Caco-2 (cell line): ENCODE measurements around the gene PRAMEF5. TPM values are rescaled to one million over a fixed set of nuclear protein-coding genes. Genes with fewer than 3 reads are reported as not detected.
"Not testable (repeated sequence)": the region's sequence is repeated elsewhere in the genome, so short reads cannot be mapped to it uniquely, and the experiment has no call there.

ENCODE experiments used
- BruUV-seq: library from RNA; stranded (reverse); fragments of 400-500 nt; replicated peaks from 2 replicates; lab custom pipeline; 2021; lab: Mats Ljungman, UMichigan
- CTCF ChIA-PET: fragments of 300-600 bp; sonication (Branson Sonifier 250); formaldehyde crosslinking; loops from one replicate; lab custom pipeline; 2022; ENCODE audit warnings: antibody characterized with exemption; lab: Charles Lee
- POLR2A ChIA-PET: fragments of 300-600 bp; sonication (Branson Sonifier 250); formaldehyde crosslinking; loops from one replicate; lab custom pipeline; 2022; ENCODE audit warnings: antibody characterized with exemption; lab: Charles Lee
- DNase-seq, 2 experiments: peaks; one replicate each; pipeline versions ENCODE4 v3.0.0 to v3.0.0-alpha.2; 2020 to 2022
- H3K27me3 ChIP-seq: replicated peaks from 2 replicates; pipeline ENCODE4 v1.6.0; 2011; ENCODE audit warnings: low read length; ENCODE audit not compliant: control insufficient read depth, insufficient read depth
- H3K36me3 ChIP-seq: 2 replicates; pipeline ENCODE4 v1.5.1; 2011; ENCODE audit warnings: low read length; ENCODE audit not compliant: control insufficient read depth, insufficient read depth
- H3K4me1 ChIP-seq: fragments of 250-450 bp; sonication (Bioruptor Pico); 2 replicates; pipeline ENCODE4 v1.5.1; 2020; ENCODE audit warnings: mild to moderate bottlenecking
- H3K4me3 ChIP-seq: 2 replicates; pipeline ENCODE4 v1.5.1; 2011; ENCODE audit warnings: low read depth, mild to moderate bottlenecking, control low read depth, low read length
- H3K9me3 ChIP-seq: fragments of 250-450 bp; sonication (Bioruptor Pico); 2 replicates; pipeline ENCODE4 v1.5.1; 2020; ENCODE audit warnings: mild to moderate bottlenecking, moderate library complexity
- H3K27ac Mint-ChIP-seq: one replicate; pipeline ENCODE4 v1.8.0; 2022; ENCODE audit warnings: mixed read lengths; ENCODE audit not compliant: unreplicated experiment
- H3K27me3 Mint-ChIP-seq: one replicate; pipeline ENCODE4 v1.8.0; 2022; ENCODE audit warnings: mixed read lengths; ENCODE audit not compliant: insufficient read depth, unreplicated experiment
- H3K36me3 Mint-ChIP-seq: one replicate; pipeline ENCODE4 v1.8.0; 2022; ENCODE audit warnings: mild to moderate bottlenecking, mixed read lengths; ENCODE audit not compliant: insufficient read depth, unreplicated experiment
- H3K4me1 Mint-ChIP-seq: one replicate; pipeline ENCODE4 v1.8.0; 2022; ENCODE audit warnings: low read depth, mixed read lengths; ENCODE audit not compliant: unreplicated experiment
- H3K4me3 Mint-ChIP-seq: one replicate; pipeline ENCODE4 v1.8.0; 2022; ENCODE audit warnings: mild to moderate bottlenecking, moderate library complexity, mixed read lengths; ENCODE audit not compliant: unreplicated experiment
- H3K9me3 Mint-ChIP-seq: one replicate; pipeline ENCODE4 v1.8.0; 2022; ENCODE audit warnings: mixed read lengths; ENCODE audit not compliant: unreplicated experiment
- CTCF ChIP-seq, 2 experiments: fragments of 200-600 bp in 1 of 2; IDR thresholded peaks; 1 replicate in 1 of 2; 2 replicates in 1 of 2; pipeline versions ENCODE4 v1.5.1 to v1.8.0; 2011 to 2022; ENCODE audit warnings: antibody characterized with exemption in 1 of 2, control low read depth in 1 of 2, inconsistent platforms in 1 of 2, low read depth in 1 of 2, low read length in 1 of 2, mild to moderate bottlenecking in 1 of 2, moderate library complexity in 1 of 2; ENCODE audit not compliant: insufficient read depth in 1 of 2, severe bottlenecking in 1 of 2, unreplicated experiment in 1 of 2
- intact Hi-C: fragments of 100-400 bp; cut with micrococcal nuclease; formaldehyde crosslinking; loops from one replicate; pipeline ENCODE4 v1.10.0; 2022; ENCODE audit not compliant: unreplicated experiment
- total RNA-seq: library from RNA; stranded (reverse); gene quantifications from 2 replicates; pipeline ENCODE4 v1.2.3, GENCODE V29; 2022

The PRAMEF5 gene
- total RNA-seq, 1 experiment from 2014 or later: not detected

GRCh38 chr1:13224480-13225060 lies 29.4 kb upstream of the PRAMEF5 start:
- intact Hi-C loops: no loop called here

GRCh38 chr1:13225675-13226204 lies 28.3 kb upstream of the PRAMEF5 start, which contains the start of gene PRAMEF18:
TSS of gene PRAMEF18 (minus strand) at chr1:13226154. CDS start at chr1:13226106, 48 bp downstream.
- BruUV-seq, H3K27me3 Mint-ChIP-seq, intact Hi-C loops: not testable (repeated sequence)

More at GRCh38 chr1:13224480-13225060, 29.4 kb upstream of the PRAMEF5 start:
- no TSS peak for BruUV-seq
- no peaks in the 10 kb centered on the region for H3K36me3 ChIP-seq
- no peaks in the 10 kb centered on the region for H3K9me3 ChIP-seq
- H3K4me1 ChIP-seq: no peaks in the 10 kb centered on the region
- no peak for TF ChIP-seq CTCF (IDR thresholded peaks at IDR 0.05; ENCODE audit: insufficient read depth in 1 of 2, low read depth in 1 of 2, low read length in 1 of 2, severe bottlenecking in 1 of 2, unreplicated experiment in 1 of 2)
- DNase-seq: no peak
- H3K4me3 ChIP-seq: no peak overlapping the region
- CTCF ChIA-PET: interaction anchor here (0.6 kb wide), 1 partner anchor 202 kb away, joined by 3 read pairs; no protein-coding TSS in a partner anchor
- H3K27me3 ChIP-seq: no peaks in the 10 kb centered on the region
- POLR2A ChIA-PET: no interaction called here
- H3K4me3 Mint-ChIP-seq: no peak overlapping the region
- no peak overlapping the region for H3K27ac Mint-ChIP-seq
- no peaks in the 10 kb centered on the region for H3K36me3 Mint-ChIP-seq
- H3K27me3 Mint-ChIP-seq: peaks cover 3% of the 10 kb centered on the region
- no peaks in the 10 kb centered on the region for H3K4me1 Mint-ChIP-seq
- H3K9me3 Mint-ChIP-seq: no peaks in the 10 kb centered on the region

GRCh38 chr1:13227271-13228055 lies 26.5 kb upstream of the PRAMEF5 start:
- H3K27ac Mint-ChIP-seq, H3K27me3 Mint-ChIP-seq, DNase-seq, H3K4me1 Mint-ChIP-seq, H3K4me3 ChIP-seq, H3K27me3 ChIP-seq, H3K4me1 ChIP-seq, H3K36me3 ChIP-seq, H3K36me3 Mint-ChIP-seq, POLR2A ChIA-PET, intact Hi-C loops, H3K9me3 ChIP-seq, H3K9me3 Mint-ChIP-seq, CTCF ChIA-PET, BruUV-seq, H3K4me3 Mint-ChIP-seq: not testable (repeated sequence)

More at GRCh38 chr1:13225675-13226204, 28.3 kb upstream of the PRAMEF5 start, which contains the start of gene PRAMEF18:
- H3K9me3 Mint-ChIP-seq, CTCF ChIA-PET, H3K9me3 ChIP-seq, H3K4me1 Mint-ChIP-seq, H3K36me3 ChIP-seq, H3K36me3 Mint-ChIP-seq, H3K27ac Mint-ChIP-seq, H3K4me1 ChIP-seq, DNase-seq, H3K4me3 ChIP-seq, H3K27me3 ChIP-seq, H3K4me3 Mint-ChIP-seq, POLR2A ChIA-PET: not testable (repeated sequence)

GRCh38 chr1:13228343-13228781 lies 25.6 kb upstream of the PRAMEF5 start:
- Mint-ChIP-seq H3K4me1 (no peaks in the 10 kb centered on the region), H3K4me3 (no peak overlapping the region), H3K27ac (no peak overlapping the region), H3K27me3 (peaks cover 3% of the 10 kb centered on the region), H3K9me3 (no peaks in the 10 kb centered on the region), H3K36me3 (no peaks in the 10 kb centered on the region)
- Histone ChIP-seq H3K27me3 (no peaks in the 10 kb centered on the region), H3K4me1 (no peaks in the 10 kb centered on the region), H3K9me3 (no peaks in the 10 kb centered on the region), H3K36me3 (no peaks in the 10 kb centered on the region), H3K4me3 (no peak overlapping the region)
- ChIA-PET POLR2A (no interaction called here), CTCF (no interaction called here)
- peak in 1 of 2 experiments; percentile 28 for DNase-seq
- intact Hi-C loops: no loop called here
- BruUV-seq: no TSS peak
- peak; percentile 18 to 27 for TF ChIP-seq CTCF (IDR thresholded peaks at IDR 0.05; ENCODE audit: insufficient read depth in 1 of 2, low read depth in 1 of 2, low read length in 1 of 2, severe bottlenecking in 1 of 2, unreplicated experiment in 1 of 2)

GRCh38 chr1:13230096-13230495 lies 23.9 kb upstream of the PRAMEF5 start:
- H3K36me3 ChIP-seq, DNase-seq, H3K4me3 ChIP-seq, POLR2A ChIA-PET, H3K9me3 ChIP-seq, H3K27ac Mint-ChIP-seq, H3K4me1 Mint-ChIP-seq, H3K27me3 ChIP-seq, intact Hi-C loops, BruUV-seq, CTCF ChIA-PET, H3K4me1 ChIP-seq, H3K9me3 Mint-ChIP-seq, H3K36me3 Mint-ChIP-seq, H3K27me3 Mint-ChIP-seq, H3K4me3 Mint-ChIP-seq: not testable (repeated sequence)
